SK-N-SH (cell line): ENCODE data around the gene GATAD2A. TPM values are rescaled to one million over a fixed set of nuclear protein-coding genes. Genes with fewer than 3 reads are reported as not detected.

Experiments
- CTCF ChIA-PET: fragments of 300-600, 350-600 bp; formaldehyde crosslinking; extraction: SDS; loops from one replicate; lab custom pipeline; 2021; lab: Yijun Ruan, JAX
- POLR2A ChIA-PET: fragments of 350-600 bp; sonication (Branson Sonifier 250); formaldehyde crosslinking; extraction: SDS; loops from one replicate; lab custom pipeline; 2020; ENCODE audit warnings: antibody characterized with exemption, inconsistent platforms; lab: Yijun Ruan, JAX
- DNase-seq: peaks from one replicate; pipeline ENCODE4 v3.0.0; 2012
- H2AFZ ChIP-seq: fragments of 200-600 bp; sonication (generic); 2 replicates; pipeline ENCODE4 v1.8.1; 2016; ENCODE audit warnings: antibody characterized with exemption, mild to moderate bottlenecking, low read depth
- H3F3A ChIP-seq: fragments of 200-600 bp; sonication (generic); replicated peaks from 2 replicates; pipeline ENCODE3; 2016; ENCODE audit warnings: antibody characterized with exemption, mild to moderate bottlenecking; ENCODE audit not compliant: insufficient read depth
- H3K27ac ChIP-seq, 2 experiments: fragments of 200-500 bp in 1 of 2; fragments of 200-600 bp in 1 of 2; sonication (Bioruptor generic) in 1 of 2; sonication (generic), shearing (Covaris generic) in 1 of 2; 2 replicates each; pipeline versions ENCODE4 v1.5.1 to v1.6.1; 2014 to 2016; ENCODE audit warnings: low read depth in 2 of 2, inconsistent platforms in 1 of 2, low read length in 1 of 2, mild to moderate bottlenecking in 1 of 2, mixed read lengths in 1 of 2
- H3K27me3 ChIP-seq: fragments of 200-600 bp; sonication (generic), shearing (Covaris generic); 2 replicates; pipeline ENCODE4 v1.6.1; 2016; ENCODE audit warnings: mixed run types; ENCODE audit not compliant: insufficient read depth
- H3K36me3 ChIP-seq, 2 experiments: fragments of 200-500 bp in 1 of 2; fragments of 200-600 bp in 1 of 2; sonication (Bioruptor generic) in 1 of 2; sonication (generic) in 1 of 2; replicated peaks in 1 of 2; 2 replicates each; pipeline versions ENCODE3 to v1.5.1; 2014 to 2016; ENCODE audit warnings: low read length in 1 of 2, mild to moderate bottlenecking in 1 of 2; ENCODE audit not compliant: insufficient read depth in 2 of 2, control insufficient read depth in 1 of 2
- H3K4me1 ChIP-seq, 2 experiments: fragments of 200-500 bp in 1 of 2; fragments of 200-600 bp in 1 of 2; sonication (Bioruptor generic) in 1 of 2; sonication (generic), shearing (Covaris generic) in 1 of 2; 2 replicates each; pipeline versions ENCODE4 v1.5.1 to v1.6.1; 2014 to 2016; ENCODE audit warnings: low read depth in 1 of 2, low read length in 1 of 2, mixed run types in 1 of 2; ENCODE audit not compliant: insufficient read depth in 2 of 2, control insufficient read depth in 1 of 2
- H3K4me2 ChIP-seq: fragments of 200-600 bp; sonication (generic), shearing (Covaris generic); 2 replicates; pipeline ENCODE4 v1.6.1; 2017; ENCODE audit warnings: mixed run types
- H3K4me3 ChIP-seq, 2 experiments: fragments of 200-500 bp in 1 of 2; fragments of 200-600 bp in 1 of 2; sonication (Bioruptor generic) in 1 of 2; sonication (generic), shearing (Covaris generic) in 1 of 2; 2 replicates each; pipeline versions ENCODE4 v1.5.1 to v1.8.1; 2014 to 2016; ENCODE audit warnings: low read depth in 2 of 2, inconsistent platforms in 1 of 2, low read length in 1 of 2, mild to moderate bottlenecking in 1 of 2, mixed read lengths in 1 of 2, moderate library complexity in 1 of 2
- H3K79me2 ChIP-seq: fragments of 200-600 bp; sonication (generic); 2 replicates; pipeline ENCODE4 v1.8.1; 2017; ENCODE audit warnings: mild to moderate bottlenecking; ENCODE audit not compliant: insufficient read depth
- H3K9ac ChIP-seq: fragments of 200-600 bp; sonication (generic); 2 replicates; pipeline ENCODE4 v1.6.1; 2017; ENCODE audit warnings: mixed run types
- H3K9me2 ChIP-seq: fragments of 200-600 bp; sonication (generic); 2 replicates; pipeline ENCODE4 v1.6.1; 2017; ENCODE audit warnings: mixed run types
- H3K9me3 ChIP-seq: fragments of 200-600 bp; sonication (generic); 2 replicates; pipeline ENCODE4 v1.6.1; 2017; ENCODE audit warnings: mixed run types, mild to moderate bottlenecking, moderate library complexity
- H4K20me1 ChIP-seq: fragments of 200-600 bp; sonication (generic); 2 replicates; pipeline ENCODE4 v1.6.1; 2017; ENCODE audit warnings: mild to moderate bottlenecking, mixed run types; ENCODE audit not compliant: insufficient read depth
- ELF1 ChIP-seq: IDR thresholded peaks from 2 replicates; pipeline ENCODE4 v1.4.0; 2012
- EP300 ChIP-seq, 2 experiments: IDR thresholded peaks; 2 replicates each; pipeline versions ENCODE4 v1.4.0 to v1.6.1; 2012; ENCODE audit warnings: borderline replicate concordance in 1 of 2, low read depth in 1 of 2, low read length in 1 of 2
- FOSL2 ChIP-seq: IDR thresholded peaks from 2 replicates; pipeline ENCODE4 v1.4.0; 2012; ENCODE audit warnings: low read depth, mild to moderate bottlenecking, moderate library complexity, borderline replicate concordance
- FOXJ3 ChIP-seq: sonication (generic); formaldehyde crosslinking; IDR thresholded peaks from 2 replicates; pipeline ENCODE4 v1.5.1; 2020; ENCODE audit warnings: mild to moderate bottlenecking, missing genetic modification reagents
- GABPA ChIP-seq: IDR thresholded peaks from 2 replicates; pipeline ENCODE4 v1.4.0; 2012; ENCODE audit warnings: low read depth, mild to moderate bottlenecking
- GATA2 ChIP-seq: sonication (generic); formaldehyde crosslinking; IDR thresholded peaks from 2 replicates; pipeline ENCODE4 v1.5.0; 2020; ENCODE audit warnings: mild to moderate bottlenecking, missing genetic modification reagents
- IRF3 ChIP-seq: fragments of 150-350 bp; IDR thresholded peaks from 2 replicates; pipeline ENCODE4 v1.6.1; 2016; ENCODE audit warnings: mild to moderate bottlenecking, low read depth, low read length
- JUND ChIP-seq: IDR thresholded peaks from 2 replicates; pipeline ENCODE4 v1.4.0; 2012
- MAX ChIP-seq: IDR thresholded peaks from 2 replicates; pipeline ENCODE4 v1.4.0; 2012; ENCODE audit warnings: low read depth
- MEF2A ChIP-seq: IDR thresholded peaks from 2 replicates; pipeline ENCODE4 v1.4.0; 2012; ENCODE audit warnings: low read depth, borderline replicate concordance
- NRF1 ChIP-seq: IDR thresholded peaks from 2 replicates; pipeline ENCODE4 v1.6.1; 2012; ENCODE audit warnings: low read depth, mild to moderate bottlenecking, low read length
- RAD21 ChIP-seq: IDR thresholded peaks from 2 replicates; pipeline ENCODE4 v1.6.1; 2012; ENCODE audit warnings: mild to moderate bottlenecking, low read length
- RCOR1 ChIP-seq: fragments of 150-350 bp; IDR thresholded peaks from 2 replicates; pipeline ENCODE4 v1.6.1; 2017; ENCODE audit warnings: antibody characterized with exemption, low read length
- RXRA ChIP-seq: IDR thresholded peaks from 2 replicates; pipeline ENCODE4 v1.4.0; 2012; ENCODE audit warnings: low read depth, mild to moderate bottlenecking, borderline replicate concordance
- SIN3A ChIP-seq: IDR thresholded peaks from 2 replicates; pipeline ENCODE4 v1.6.1; 2012; ENCODE audit warnings: low read depth, mild to moderate bottlenecking, low read length, moderate library complexity, borderline replicate concordance
- TCF12 ChIP-seq: IDR thresholded peaks from 2 replicates; pipeline ENCODE4 v1.4.0; 2012
- USF2 ChIP-seq: fragments of 150-350 bp; IDR thresholded peaks from 2 replicates; pipeline ENCODE4 v1.6.1; 2017; ENCODE audit warnings: antibody characterized with exemption, low read length, low read depth, borderline replicate concordance
- YY1 ChIP-seq: IDR thresholded peaks from 2 replicates; pipeline ENCODE4 v1.4.0; 2012; ENCODE audit warnings: low read depth, mild to moderate bottlenecking
- WGBS: methylation state at CpG from one replicate; pipeline ENCODE4 v1.1.6; 2017; ENCODE audit warnings: low lambda C conversion rate; 5-methylcytosine and 5-hydroxymethylcytosine counted together
- polyA plus RNA-seq, 3 experiments: library from polyadenylated mRNA; depleted of rRNA; stranded (reverse); fragments of >200 nt; gene quantifications; 2 replicates each; pipeline ENCODE4 v1.2.3, GENCODE V29; 2012
- TF ChIP-seq, protein P1 (sequence below): IDR thresholded peaks from 2 replicates; pipeline ENCODE4 v1.6.1; 2012; ENCODE audit warnings: mild to moderate bottlenecking, low read depth, low read length, moderate library complexity

The GATAD2A gene
- polyA plus RNA-seq, 1 of the 3 experiments (the other 2 are of a cell fraction): 36.6 TPM

DNA sequence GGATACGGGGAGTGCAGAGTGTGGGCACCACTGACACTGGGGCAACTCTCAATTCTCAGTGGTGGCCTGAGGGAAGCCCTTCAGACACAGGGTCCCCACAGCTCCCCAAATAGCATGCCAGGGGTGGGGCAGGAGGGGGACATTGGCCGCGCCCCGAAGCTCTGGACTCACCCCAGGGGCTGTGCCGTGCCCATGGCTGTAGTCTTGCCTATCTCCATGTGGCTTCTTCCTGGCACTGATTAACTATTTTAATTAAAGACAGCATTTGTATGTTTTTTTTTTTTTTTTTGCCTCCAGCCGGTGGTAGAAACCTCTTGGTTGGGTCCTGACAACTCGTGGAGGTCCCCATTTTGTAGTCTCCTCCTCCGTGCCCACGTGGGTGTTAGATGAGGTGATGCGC lies 23.3 kb downstream of the GATAD2A start:
- Histone ChIP-seq H3K4me3 (no peak overlapping the region), H4K20me1 (peaks cover 100% of the 10 kb centered on the region), H3K9ac (no peak overlapping the region), H3K4me1 (peaks cover 0 to 2% of the 10 kb centered on the region in 2 experiments; a peak in 1 of 4 replicates), H3F3A (no peaks in the 10 kb centered on the region), H3K27ac (no peak overlapping the region), H3K9me2 (no peaks in the 10 kb centered on the region), H3K4me2 (no peak overlapping the region), H3K79me2 (peaks cover 100% of the 10 kb centered on the region), H3K9me3 (no peaks in the 10 kb centered on the region), H3K27me3 (no peaks in the 10 kb centered on the region), H2AFZ (no peak overlapping the region), H3K36me3 (peaks cover 0 to 3% of the 10 kb centered on the region in 2 experiments)
- TF ChIP-seq USF2 (no peak), MEF2A (no peak), EP300 (IDR thresholded peaks at IDR 0.05; ENCODE audit: borderline replicate concordance in 1 of 2, low read depth in 1 of 2, low read length in 1 of 2) (no peak), MAX (no peak), FOXJ3 (CRISPR knock-in tag) (no peak), NRF1 (no peak), RXRA (no peak), JUND (no peak), IRF3 (no peak), ELF1 (no peak), GATA2 (CRISPR knock-in tag) (no peak), GABPA (no peak), RCOR1 (no peak), FOSL2 (no peak), SIN3A (no peak), RAD21 (no peak), TCF12 (no peak), YY1 (no peak)
- TF ChIP-seq, protein P1, sequence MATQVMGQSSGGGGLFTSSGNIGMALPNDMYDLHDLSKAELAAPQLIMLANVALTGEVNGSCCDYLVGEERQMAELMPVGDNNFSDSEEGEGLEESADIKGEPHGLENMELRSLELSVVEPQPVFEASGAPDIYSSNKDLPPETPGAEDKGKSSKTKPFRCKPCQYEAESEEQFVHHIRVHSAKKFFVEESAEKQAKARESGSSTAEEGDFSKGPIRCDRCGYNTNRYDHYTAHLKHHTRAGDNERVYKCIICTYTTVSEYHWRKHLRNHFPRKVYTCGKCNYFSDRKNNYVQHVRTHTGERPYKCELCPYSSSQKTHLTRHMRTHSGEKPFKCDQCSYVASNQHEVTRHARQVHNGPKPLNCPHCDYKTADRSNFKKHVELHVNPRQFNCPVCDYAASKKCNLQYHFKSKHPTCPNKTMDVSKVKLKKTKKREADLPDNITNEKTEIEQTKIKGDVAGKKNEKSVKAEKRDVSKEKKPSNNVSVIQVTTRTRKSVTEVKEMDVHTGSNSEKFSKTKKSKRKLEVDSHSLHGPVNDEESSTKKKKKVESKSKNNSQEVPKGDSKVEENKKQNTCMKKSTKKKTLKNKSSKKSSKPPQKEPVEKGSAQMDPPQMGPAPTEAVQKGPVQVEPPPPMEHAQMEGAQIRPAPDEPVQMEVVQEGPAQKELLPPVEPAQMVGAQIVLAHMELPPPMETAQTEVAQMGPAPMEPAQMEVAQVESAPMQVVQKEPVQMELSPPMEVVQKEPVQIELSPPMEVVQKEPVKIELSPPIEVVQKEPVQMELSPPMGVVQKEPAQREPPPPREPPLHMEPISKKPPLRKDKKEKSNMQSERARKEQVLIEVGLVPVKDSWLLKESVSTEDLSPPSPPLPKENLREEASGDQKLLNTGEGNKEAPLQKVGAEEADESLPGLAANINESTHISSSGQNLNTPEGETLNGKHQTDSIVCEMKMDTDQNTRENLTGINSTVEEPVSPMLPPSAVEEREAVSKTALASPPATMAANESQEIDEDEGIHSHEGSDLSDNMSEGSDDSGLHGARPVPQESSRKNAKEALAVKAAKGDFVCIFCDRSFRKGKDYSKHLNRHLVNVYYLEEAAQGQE: no peak
- POLR2A ChIA-PET: no interaction called here
- WGBS: 95% methylated on average over 10 of the region's 10 CpGs
- CTCF ChIA-PET: interaction anchor here (1.0 kb wide), 1 partner anchor 14 kb away, joined by 3 read pairs; no protein-coding TSS in a partner anchor
- DNase-seq: no peak
